ENCODE measurements around the gene MICAL3. TPM values are rescaled to one million over a fixed set of nuclear protein-coding genes. Genes with fewer than 3 reads are reported as not detected.

Gene MICAL3
- total and polyA plus RNA-seq, 3 donors from 2014 or later: 103 to 106 (median 104) TPM

DNA sequence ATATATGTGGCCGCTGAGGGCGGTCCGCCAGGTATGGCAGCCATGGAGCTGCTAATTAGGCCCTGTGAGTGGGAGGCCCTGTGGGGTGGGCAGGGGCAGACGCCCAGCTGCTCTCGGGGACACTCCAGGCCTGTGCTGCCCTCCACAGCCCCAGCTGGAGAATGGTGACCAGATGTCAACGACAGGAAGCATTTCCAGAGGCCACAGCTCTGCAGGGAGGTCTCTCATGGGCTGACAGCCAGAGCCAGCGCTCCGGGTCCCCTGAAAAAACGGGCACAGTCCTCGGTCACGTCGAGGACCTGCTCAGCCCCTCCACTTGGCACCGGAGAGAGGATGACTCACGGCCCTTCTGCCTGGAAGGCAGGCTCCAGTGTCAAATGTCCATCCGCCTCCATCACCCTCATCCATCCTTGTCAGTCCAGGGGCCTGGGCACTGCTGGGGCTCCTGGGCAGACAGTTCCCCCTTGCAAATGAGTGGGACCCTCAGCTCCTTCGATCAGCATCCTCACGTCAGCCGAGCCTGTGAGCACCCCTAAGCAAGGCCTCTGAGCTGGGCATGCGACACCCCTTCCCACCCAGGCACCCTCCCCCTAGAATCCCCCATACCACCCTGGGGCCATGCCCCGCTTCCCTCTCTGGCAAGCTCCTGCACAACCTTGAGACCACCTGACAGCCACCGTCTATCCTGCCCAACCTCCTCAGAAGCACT, 252.0 kb downstream of the MICAL3 start:
- H3K4me3 ChIP-seq: no peak overlapping the region
- 79 to 89% methylated on average over 19 to 21 of the region's 21 CpGs for WGBS, 2 donors

GRCh38 chr22:17770180-17771077, 253.9 kb downstream of the MICAL3 start:
- H3K4me1 ChIP-seq: peaks cover 5% of the 10 kb centered on the region
- H3K27ac ChIP-seq: no peak overlapping the region

More for the DNA sequence above, 252.0 kb downstream of the MICAL3 start:
- Histone ChIP-seq H3K9me3 (no peaks in the 10 kb centered on the region), H3K27ac (no peak overlapping the region), H3K36me3 (ENCODE audit: low read depth, missing control alignments) (no peaks in the 10 kb centered on the region), H3K27me3 (no peaks in the 10 kb centered on the region), H3K4me1 (peaks cover 5% of the 10 kb centered on the region)
- intact Hi-C loops (cut with DNase I; ENCODE audit: low total_unique reads): no loop called here
- TF ChIP-seq CTCF (IDR thresholded peaks at IDR 0.05) (no peak), POLR2A (IDR thresholded peaks at IDR 0.05) (no peak)
- DNase-seq: no peak

DNA sequence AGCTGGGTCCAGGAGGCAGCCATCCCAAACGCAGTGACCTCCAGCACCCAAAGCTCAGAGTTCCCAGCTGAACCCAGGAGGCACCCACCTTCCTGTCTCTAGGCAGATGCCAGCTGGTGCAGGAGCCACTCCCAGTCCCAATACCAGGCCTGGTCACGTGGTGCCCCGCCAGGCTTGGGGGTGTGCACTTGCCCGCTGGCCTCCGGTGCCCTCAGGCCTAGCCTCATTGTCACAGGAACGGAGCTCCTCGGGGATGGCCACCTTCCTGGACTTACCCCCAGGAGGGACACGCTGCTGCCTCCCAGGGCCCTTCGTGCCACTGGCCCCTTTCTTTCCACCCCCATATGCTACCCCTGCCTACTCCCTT, 254.7 kb downstream of the MICAL3 start:
- 92 to 93% methylated on average over 9 of the region's 9 CpGs for WGBS, 2 donors
- TF ChIP-seq POLR2A (IDR thresholded peaks at IDR 0.05) (no peak), CTCF (IDR thresholded peaks at IDR 0.05) (no peak)
- Histone ChIP-seq H3K27ac (no peak overlapping the region), H3K27me3 (no peaks in the 10 kb centered on the region), H3K9me3 (no peaks in the 10 kb centered on the region), H3K4me3 (no peak overlapping the region), H3K4me1 (peaks cover 5% of the 10 kb centered on the region), H3K36me3 (ENCODE audit: low read depth, missing control alignments) (no peaks in the 10 kb centered on the region)
- DNase-seq: no peak
- intact Hi-C loops (cut with DNase I; ENCODE audit: low total_unique reads): no loop called here

More at GRCh38 chr22:17770180-17771077, 253.9 kb downstream of the MICAL3 start:
- H3K9me3 ChIP-seq: no peaks in the 10 kb centered on the region
- DNase-seq: no peak
- H3K4me3 ChIP-seq: no peak overlapping the region
- 86 to 93% methylated on average over 9 to 19 of the region's 19 CpGs for WGBS, 2 donors
- no peak for TF ChIP-seq CTCF (IDR thresholded peaks at IDR 0.05)
- no peak for TF ChIP-seq POLR2A (IDR thresholded peaks at IDR 0.05)
- no peaks in the 10 kb centered on the region for H3K36me3 ChIP-seq (ENCODE audit: low read depth, missing control alignments)
- H3K27me3 ChIP-seq: no peaks in the 10 kb centered on the region
- intact Hi-C loops (cut with DNase I; ENCODE audit: low total_unique reads): no loop called here

GRCh38 chr22:17769013-17769715, 255.2 kb downstream of the MICAL3 start:
- WGBS, 2 donors: 92 to 93% methylated on average over 13 to 14 of the region's 14 CpGs
- DNase-seq: no peak
- H3K27ac ChIP-seq: no peak overlapping the region
- peaks cover 5% of the 10 kb centered on the region for H3K4me1 ChIP-seq
- no peaks in the 10 kb centered on the region for H3K9me3 ChIP-seq
- H3K27me3 ChIP-seq: no peaks in the 10 kb centered on the region
- H3K4me3 ChIP-seq: no peak overlapping the region
- intact Hi-C loops (cut with DNase I; ENCODE audit: low total_unique reads): no loop called here
- H3K36me3 ChIP-seq (ENCODE audit: low read depth, missing control alignments): no peaks in the 10 kb centered on the region
- TF ChIP-seq CTCF (IDR thresholded peaks at IDR 0.05): no peak
- TF ChIP-seq POLR2A (IDR thresholded peaks at IDR 0.05): no peak

All from testis (tissue), 3 donors.